HepG2 (cell line): ENCODE results near the gene PITPNM2. TPM values are rescaled to one million over a fixed set of nuclear protein-coding genes. Genes with fewer than 3 reads are reported as not detected.
A peak's percentile ranks its signal among the peaks of the same experiment; 100 is the strongest.

Experiments used
- ATAC-seq: fragments of 200-7000 bp; cut with Tn5 transposase; 3 replicates; pipeline ENCODE4 v1.9.1; 2020; ENCODE audit warnings: mild to moderate bottlenecking, moderate library complexity
- BruUV-seq: library from RNA; stranded (reverse); fragments of 400-500 nt; replicated peaks from 2 replicates; lab custom pipeline; 2021; lab: Mats Ljungman, UMichigan
- CTCF ChIA-PET: fragments of 300-600 bp; formaldehyde crosslinking; extraction: SDS; loops from one replicate; lab custom pipeline; 2021; ENCODE audit warnings: low total read pairs, inconsistent platforms, low intra/inter-chr PET ratio; lab: Yijun Ruan, JAX
- POLR2A ChIA-PET: fragments of 350-600 bp; sonication (Branson Sonifier 250); formaldehyde crosslinking; loops from one replicate; lab custom pipeline; 2020; ENCODE audit warnings: antibody characterized with exemption, inconsistent platforms; lab: Yijun Ruan, JAX
- DNase-seq: peaks from one replicate; pipeline ENCODE4 v3.0.0-alpha.2; 2015; ENCODE audit warnings: low spot score
- FAIRE-seq: peaks from 3 replicates; lab custom pipeline; 2011; peaks lifted over from hg19 to GRCh38; lab: Jason Lieb, UNC
- H2AFZ ChIP-seq: one replicate; pipeline ENCODE4 v1.6.1; 2011; ENCODE audit warnings: low read length, inconsistent platforms
- H3K27ac ChIP-seq: fragments of 300-600 bp; 3 replicates; pipeline ENCODE4 v1.8.0; 2011; ENCODE audit warnings: mixed run types, mild to moderate bottlenecking, mixed read lengths, low read length, inconsistent platforms; ENCODE audit not compliant: insufficient read depth; ENCODE audit errors: extremely low read length
- H3K27me3 ChIP-seq, 2 experiments: fragments of 200-600 bp in 1 of 2; 2 replicates in 1 of 2; 3 replicates in 1 of 2; pipeline versions ENCODE4 v1.6.0 to v1.8.0; 2011; ENCODE audit warnings: low read length in 2 of 2, mild to moderate bottlenecking in 2 of 2, moderate library complexity in 2 of 2, inconsistent platforms in 1 of 2; ENCODE audit not compliant: insufficient read depth in 2 of 2, control insufficient read depth in 1 of 2
- H3K36me3 ChIP-seq, 2 experiments: fragments of 200-600 bp in 1 of 2; replicated peaks in 1 of 2; 2 replicates in 1 of 2; 3 replicates in 1 of 2; pipeline versions ENCODE4 v1.5.1 to v1.8.0; 2011; ENCODE audit warnings: low read length in 2 of 2, inconsistent platforms in 1 of 2; ENCODE audit not compliant: insufficient read depth in 2 of 2, control insufficient read depth in 1 of 2
- H3K4me1 ChIP-seq: 2 replicates; pipeline ENCODE4 v1.5.1; 2012; ENCODE audit warnings: low read length, inconsistent platforms; ENCODE audit not compliant: insufficient read depth
- H3K4me2 ChIP-seq: 2 replicates; pipeline ENCODE4 v1.6.0; 2011; ENCODE audit warnings: low read depth, low read length, inconsistent platforms
- H3K4me3 ChIP-seq, 3 experiments: fragments of 200-600 bp in 1 of 3; sonication (generic), shearing (Covaris generic) in 1 of 3; replicated peaks in 1 of 3; 2 replicates each; pipeline ENCODE4 v1.5.1; 2011 to 2016; ENCODE audit warnings: low read length in 3 of 3, inconsistent platforms in 2 of 3, low read depth in 2 of 3, mild to moderate bottlenecking in 2 of 3, control low read depth in 1 of 3, mixed read lengths in 1 of 3; ENCODE audit not compliant: insufficient read depth in 1 of 3
- H3K79me2 ChIP-seq: one replicate; pipeline ENCODE4 v1.6.1; 2011; ENCODE audit warnings: low read length, inconsistent platforms; ENCODE audit not compliant: insufficient read depth
- H3K9ac ChIP-seq: 2 replicates; pipeline ENCODE4 v1.6.0; 2011; ENCODE audit warnings: mild to moderate bottlenecking, low read depth, low read length, inconsistent platforms; ENCODE audit not compliant: insufficient read depth
- H3K9me3 ChIP-seq: 2 replicates; pipeline ENCODE4 v1.5.1; 2012; ENCODE audit warnings: mild to moderate bottlenecking, low read length
- H4K20me1 ChIP-seq: 2 replicates; pipeline ENCODE4 v1.6.0; 2011; ENCODE audit warnings: inconsistent platforms, mild to moderate bottlenecking, low read length, moderate library complexity; ENCODE audit not compliant: insufficient read depth
- ARNT2 ChIP-seq: sonication (generic); formaldehyde crosslinking; IDR thresholded peaks from 2 replicates; pipeline ENCODE4 v1.8.0; 2022; ENCODE audit warnings: mild to moderate bottlenecking, low read depth, missing genetic modification reagents, moderate library complexity
- DR1 ChIP-seq: sonication (generic); formaldehyde crosslinking; IDR thresholded peaks from 2 replicates; pipeline ENCODE4 v1.8.0; 2021; ENCODE audit warnings: mild to moderate bottlenecking, missing genetic modification reagents, inconsistent platforms
- HIVEP1 ChIP-seq: sonication (generic); formaldehyde crosslinking; IDR thresholded peaks from 2 replicates; pipeline ENCODE4 v1.4.0; 2020; ENCODE audit warnings: mild to moderate bottlenecking, missing genetic modification reagents
- JUNB ChIP-seq: sonication (generic); formaldehyde crosslinking; IDR thresholded peaks from 2 replicates; pipeline ENCODE4 v1.8.0; 2022; ENCODE audit warnings: missing genetic modification reagents, mild to moderate bottlenecking, borderline replicate concordance
- KDM4B ChIP-seq: sonication (generic); formaldehyde crosslinking; IDR thresholded peaks from 2 replicates; pipeline ENCODE4 v1.4.0; 2020; ENCODE audit warnings: missing genetic modification reagents
- MAFG ChIP-seq: sonication (generic); formaldehyde crosslinking; IDR thresholded peaks from 2 replicates; pipeline ENCODE4 v1.5.1; 2020; ENCODE audit warnings: mild to moderate bottlenecking, missing genetic modification reagents
- MATR3 ChIP-seq: sonication (generic); formaldehyde crosslinking; IDR thresholded peaks from 2 replicates; pipeline ENCODE4 v1.4.0; 2020; ENCODE audit warnings: missing genetic modification reagents
- PHF8 ChIP-seq: sonication (generic); formaldehyde crosslinking; IDR thresholded peaks from 2 replicates; pipeline ENCODE4 v1.5.0; 2020; ENCODE audit warnings: missing genetic modification reagents
- SNAPC2 ChIP-seq: sonication (generic); formaldehyde crosslinking; IDR thresholded peaks from 2 replicates; pipeline ENCODE4 v1.8.1; 2022; ENCODE audit warnings: mild to moderate bottlenecking, missing genetic modification reagents
- SP140L ChIP-seq: sonication (generic); formaldehyde crosslinking; IDR thresholded peaks from 2 replicates; pipeline ENCODE4 v1.4.0; 2020; ENCODE audit warnings: missing genetic modification reagents, borderline replicate concordance
- TBX2 ChIP-seq: sonication (generic); formaldehyde crosslinking; IDR thresholded peaks from 2 replicates; pipeline ENCODE4 v1.5.0; 2020; ENCODE audit warnings: missing genetic modification reagents, mild to moderate bottlenecking, borderline replicate concordance
- TEAD3 ChIP-seq: optimal IDR thresholded peaks from 2 replicates; pipeline ENCODE3; 2016; ENCODE audit warnings: borderline replicate concordance
- ZC3H4 ChIP-seq: sonication (generic); formaldehyde crosslinking; IDR thresholded peaks from 2 replicates; pipeline ENCODE4 v1.4.0; 2020; ENCODE audit warnings: missing genetic modification reagents, borderline replicate concordance
- ZNF101 ChIP-seq: sonication (generic); formaldehyde crosslinking; IDR thresholded peaks from 2 replicates; pipeline ENCODE4 v1.4.0; 2020; ENCODE audit warnings: mild to moderate bottlenecking, low read depth, missing genetic modification reagents, borderline replicate concordance
- ZNF430 ChIP-seq: sonication (generic); formaldehyde crosslinking; IDR thresholded peaks from 2 replicates; pipeline ENCODE4 v1.9.0; 2021; ENCODE audit warnings: mild to moderate bottlenecking, missing genetic modification reagents
- ZNF598 ChIP-seq: sonication (generic); formaldehyde crosslinking; IDR thresholded peaks from 2 replicates; pipeline ENCODE4 v1.5.1; 2020; ENCODE audit warnings: mild to moderate bottlenecking, missing genetic modification reagents, borderline replicate concordance
- ZNF761 ChIP-seq: sonication (generic); formaldehyde crosslinking; conservative IDR thresholded peaks from 2 replicates; pipeline ENCODE4 v1.4.0; 2020; ENCODE audit warnings: mild to moderate bottlenecking, missing genetic modification reagents
- ZNF784 ChIP-seq: sonication (generic); formaldehyde crosslinking; IDR thresholded peaks from 2 replicates; pipeline ENCODE4 v1.5.1; 2020; ENCODE audit warnings: missing genetic modification reagents, mild to moderate bottlenecking, borderline replicate concordance
- WGBS: methylation state at CpG from one replicate; pipeline ENCODE4 v1.1.6; 2017; ENCODE audit warnings: low lambda C conversion rate; 5-methylcytosine and 5-hydroxymethylcytosine counted together
- in situ Hi-C: cut with HindIII; loops from 2 replicates; pipeline ENCODE4 v1.10.0; 2017; ENCODE audit warnings: low pct_unique_long_range_greater_than_20kb; ENCODE audit not compliant: extremely low pct_ligation_motif_present
- intact Hi-C: fragments of 100-400 bp; cut with micrococcal nuclease; formaldehyde crosslinking; loops from one replicate; pipeline ENCODE4 v1.10.0; 2022; ENCODE audit not compliant: unreplicated experiment
- polyA plus RNA-seq, 8 experiments: library from polyadenylated mRNA; depleted of rRNA in 3 of 8; stranded (reverse) in 7 of 8; unstranded in 1 of 8; fragments of >200 nt; fragmentation: Illumina TruSeq in 4 of 8; extraction: Trizol in 4 of 8; gene quantifications; 2 replicates each; pipeline versions ENCODE4 v1.2.1 to v1.2.3, GENCODE V29; 2011 to 2016; ENCODE audit warnings: low read depth in 4 of 8, missing spikeins in 1 of 8, mixed read lengths in 1 of 8; ENCODE audit not compliant: insufficient read depth in 1 of 8
- total RNA-seq, 5 experiments: library from RNA; depleted of rRNA; stranded (reverse); fragments of >200 nt; fragmentation: Illumina TruSeq; extraction: Trizol; gene quantifications; 2 replicates each; pipeline ENCODE4 v1.2.3, GENCODE V29; 2016; ENCODE audit warnings: low read depth in 1 of 5
- TF ChIP-seq, protein P1 (sequence below): sonication (generic); formaldehyde crosslinking; IDR thresholded peaks from 2 replicates; pipeline ENCODE4 v1.8.1; 2023; ENCODE audit warnings: mild to moderate bottlenecking, inconsistent platforms, moderate library complexity, missing genetic modification reagents, borderline replicate concordance
- TF ChIP-seq, protein P2 (sequence below): sonication (generic); formaldehyde crosslinking; IDR thresholded peaks from 2 replicates; pipeline ENCODE4 v1.4.0; 2020; ENCODE audit warnings: mild to moderate bottlenecking, missing genetic modification reagents

The PITPNM2 gene
- total and polyA plus RNA-seq, 2 of the 13 experiments (the other 11 are each of a cell fraction or from before 2014, with no cell fraction given): 4.2 to 5.3 TPM

DNA sequence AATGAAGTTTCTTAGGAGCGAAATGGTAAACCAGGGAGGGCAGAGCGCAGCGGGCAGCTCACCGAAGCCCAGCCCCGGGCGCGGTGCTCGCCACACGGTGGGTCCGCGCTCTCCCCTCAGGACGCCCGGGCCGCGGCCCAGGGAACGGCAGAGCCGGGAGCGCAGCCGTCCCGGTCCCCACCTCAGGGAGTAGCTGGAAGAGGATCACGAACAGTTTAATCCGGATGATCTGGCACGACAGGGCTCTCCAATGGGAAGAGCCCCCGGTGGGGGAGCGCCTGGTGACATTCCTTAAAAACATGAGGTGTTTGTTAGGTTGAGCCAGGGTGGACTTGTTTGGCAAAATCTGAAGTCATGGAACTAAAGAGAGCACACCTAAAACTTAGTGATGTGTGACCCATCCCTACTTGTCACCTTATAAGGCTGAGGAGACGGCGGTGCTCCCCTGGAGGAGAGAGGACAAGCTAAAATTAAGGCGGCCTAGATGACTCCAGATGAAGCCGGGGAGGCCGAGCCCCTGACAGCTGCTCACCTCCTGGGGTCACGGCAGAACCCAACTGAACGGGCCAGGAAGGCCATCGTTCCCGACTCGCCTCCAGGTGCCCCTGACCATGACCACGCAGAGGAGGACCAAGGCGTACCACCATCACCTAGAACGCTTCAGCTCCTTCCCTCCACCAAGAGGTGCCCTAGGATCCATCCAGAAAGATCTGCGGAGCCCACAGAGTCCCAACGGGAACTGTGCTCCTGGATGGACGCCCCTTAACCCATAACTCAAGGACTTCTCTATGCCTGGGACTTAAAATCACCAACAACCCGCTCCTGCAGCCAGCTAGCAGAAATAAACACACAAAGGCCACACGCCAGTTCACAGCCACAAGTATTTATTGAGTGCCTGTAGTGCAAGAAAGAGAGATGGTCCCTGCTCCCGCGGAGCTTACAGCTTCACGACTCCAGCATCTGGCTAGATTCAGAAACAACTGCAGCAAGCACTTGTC is 866 bp upstream of the PITPNM2 start (continued):
- TF ChIP-seq ZNF784 (CRISPR knock-in tag) (peak; percentile 37; the same call in 1 of the 2 replicates), JUNB (no peak), KDM4B (CRISPR knock-in tag) (no peak)

GRCh38 chr12:123150275-123150743 is 581 bp downstream of the PITPNM2 start:
- no peak for DNase-seq
- Histone ChIP-seq H4K20me1 (no peaks in the 10 kb centered on the region), H2AFZ (no peak overlapping the region), H3K27me3 (no peaks in the 10 kb centered on the region), H3K9me3 (no peaks in the 10 kb centered on the region), H3K79me2 (peaks cover 36% of the 10 kb centered on the region), H3K36me3 (peaks cover 0 to 2% of the 10 kb centered on the region in 2 experiments; a peak in 1 of 5 replicates), H3K27ac (peak overlapping the region; percentile 49), H3K4me2 (peak overlapping the region; percentile 90), H3K4me1 (peaks cover 69% of the 10 kb centered on the region), H3K9ac (peak overlapping the region; percentile 85), H3K4me3 (peak overlapping the region; percentile 72 to 98 (median 95))
- no CpG with 5 or more reads among the region's 54 CpGs for WGBS
- no peak for FAIRE-seq
- in situ Hi-C loops: no loop called here
- ATAC-seq: peak; percentile 32
- POLR2A ChIA-PET: interaction anchor here (0.6 to 3.1 kb wide), 4 partner anchors 9 to 88 kb away, joined by 3 to 20 read pairs (median 6); partner anchors contain the start of genes MPHOSPH9 and MTRFR
- no TSS peak for BruUV-seq
- CTCF ChIA-PET: interaction anchor here (0.7 kb wide), 1 partner anchor 107 kb away, joined by 4 read pairs; no protein-coding TSS in a partner anchor
- intact Hi-C loops: loop anchor here (5.0 kb wide), 1 partner anchor 108 kb away; no protein-coding TSS in a partner anchor
- TF ChIP-seq SP140L (no peak), ZNF598 (no peak), PHF8 (CRISPR knock-in tag) (peak; percentile 53), DR1 (CRISPR knock-in tag) (no peak), ZNF761 (no peak), ARNT2 (CRISPR knock-in tag) (peak; percentile 68), TEAD3 (CRISPR knock-in tag) (no peak), SNAPC2 (CRISPR knock-in tag) (no peak), MATR3 (CRISPR knock-in tag) (no peak), ZNF430 (CRISPR knock-in tag) (no peak), ZC3H4 (CRISPR knock-in tag) (no peak), TBX2 (CRISPR knock-in tag) (0 out of 2 replicates have a peak, but pooled peaks have one; percentile 22), MAFG (CRISPR knock-in tag) (no peak), HIVEP1 (CRISPR knock-in tag) (no peak), ZNF101 (CRISPR knock-in tag) (no peak)
- TF ChIP-seq, protein P1, sequence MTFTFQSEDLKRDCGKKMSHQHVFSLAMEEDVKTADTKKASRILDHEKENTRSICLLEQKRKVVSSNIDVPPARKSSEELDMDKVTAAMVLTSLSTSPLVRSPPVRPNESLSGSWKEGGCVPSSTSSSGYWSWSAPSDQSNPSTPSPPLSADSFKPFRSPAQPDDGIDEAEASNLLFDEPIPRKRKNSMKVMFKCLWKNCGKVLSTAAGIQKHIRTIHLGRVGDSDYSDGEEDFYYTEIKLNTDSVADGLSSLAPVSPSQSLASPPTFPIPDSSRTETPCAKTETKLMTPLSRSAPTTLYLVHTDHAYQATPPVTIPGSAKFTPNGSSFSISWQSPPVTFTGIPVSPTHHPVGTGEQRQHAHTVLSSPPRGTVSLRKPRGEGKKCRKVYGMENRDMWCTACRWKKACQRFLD (CRISPR knock-in tag): peak; percentile 40; the same call in 1 of the 2 replicates
- TF ChIP-seq, protein P2, sequence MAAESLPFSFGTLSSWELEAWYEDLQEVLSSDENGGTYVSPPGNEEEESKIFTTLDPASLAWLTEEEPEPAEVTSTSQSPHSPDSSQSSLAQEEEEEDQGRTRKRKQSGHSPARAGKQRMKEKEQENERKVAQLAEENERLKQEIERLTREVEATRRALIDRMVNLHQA (CRISPR knock-in tag): no peak
